Sigmoid colon (tissue), 7 donors: ENCODE measurements around the gene HMOX2. TPM values are rescaled to one million over a fixed set of nuclear protein-coding genes. Genes with fewer than 3 reads are reported as not detected.

Experiments used
- DNase-seq: peaks from one replicate; pipeline ENCODE4 v3.0.0-alpha.2; 2019
- H3K27ac ChIP-seq, 4 donors: fragments of 200-600 bp; sonication (generic); one replicate each; pipeline ENCODE4 v1.5.1; 2016 to 2019; ENCODE audit warnings: mild to moderate bottlenecking in 1 of 4
- H3K27me3 ChIP-seq, 3 donors: fragments of 200-600 bp; sonication (generic); one replicate each; pipeline ENCODE4 v1.5.1; 2019; ENCODE audit warnings: mild to moderate bottlenecking in 1 of 3
- H3K36me3 ChIP-seq, 4 donors: fragments of 200-600 bp; sonication (generic); one replicate each; pipeline ENCODE4 v1.5.1; 2016 to 2019
- H3K4me1 ChIP-seq, 4 donors: fragments of 200-600 bp; sonication (generic); one replicate each; pipeline ENCODE4 v1.5.1; 2017 to 2019
- H3K4me3 ChIP-seq, 4 donors: fragments of 200-600 bp; sonication (generic); one replicate each; pipeline ENCODE4 v1.5.1; 2017 to 2019; ENCODE audit warnings: mild to moderate bottlenecking in 2 of 4, moderate library complexity in 1 of 4
- H3K9me3 ChIP-seq, 4 donors: fragments of 200-600 bp in 3 of 4; sonication (generic) in 3 of 4; one replicate each; pipeline versions ENCODE4 v1.5.1 to v1.6.1; 2013 to 2019
- EP300 ChIP-seq, 4 donors: sonication (generic); formaldehyde crosslinking; IDR thresholded peaks; one replicate each; pipeline ENCODE4 v1.6.1; 2017; ENCODE audit warnings: antibody characterized with exemption in 4 of 4
- POLR2A ChIP-seq, 2 donors: fragments of 450-650 bp; IDR thresholded peaks; one replicate each; pipeline ENCODE4 v1.6.1; 2016; ENCODE audit warnings: antibody characterized with exemption in 2 of 2, mild to moderate bottlenecking in 2 of 2, moderate library complexity in 2 of 2
- POLR2AphosphoS5 ChIP-seq, 4 donors: sonication (generic); formaldehyde crosslinking; IDR thresholded peaks; one replicate each; pipeline ENCODE4 v1.6.1; 2017; ENCODE audit warnings: antibody characterized with exemption in 4 of 4
- WGBS, 2 donors: extraction: QIAGEN DNeasy Blood & Tissue Kit; methylation state at CpG; one replicate each; pipeline ENCODE4 v1.1.7; 2013; 5-methylcytosine and 5-hydroxymethylcytosine counted together
- intact Hi-C: fragments of 100-400 bp; cut with DNase I; formaldehyde crosslinking; loops from one replicate; pipeline ENCODE4 v1.15.1; 2023
- polyA plus RNA-seq, 3 donors: library from polyadenylated mRNA; stranded (reverse); fragments of 200-250 nt; gene quantifications; one replicate each; pipeline ENCODE4 v1.2.3, GENCODE V29; 2013
- total RNA-seq, 4 donors: library from RNA; depleted of rRNA; stranded (reverse); fragments of >200 nt; gene quantifications; one replicate each; pipeline ENCODE4 v1.1.0, GENCODE V29; 2016
- TF ChIP-seq, protein P1 (sequence below), 4 experiments: fragments of 450-650 bp in 3 of 4; fragments of 200-600 bp in 1 of 4; IDR thresholded peaks; one replicate each; pipeline ENCODE4 v1.5.1; 2016 to 2019; ENCODE audit warnings: antibody characterized with exemption in 4 of 4, mild to moderate bottlenecking in 3 of 4, moderate library complexity in 2 of 4
- donor health status: healthy with polysubstance abuse.
- donor health status: Bipolar disorder and iron deficiency.
- donor health status: healthy.

HMOX2 gene
- total and polyA plus RNA-seq, 7 donors = 29.9 to 77.2 (median 37.1) TPM

DNA sequence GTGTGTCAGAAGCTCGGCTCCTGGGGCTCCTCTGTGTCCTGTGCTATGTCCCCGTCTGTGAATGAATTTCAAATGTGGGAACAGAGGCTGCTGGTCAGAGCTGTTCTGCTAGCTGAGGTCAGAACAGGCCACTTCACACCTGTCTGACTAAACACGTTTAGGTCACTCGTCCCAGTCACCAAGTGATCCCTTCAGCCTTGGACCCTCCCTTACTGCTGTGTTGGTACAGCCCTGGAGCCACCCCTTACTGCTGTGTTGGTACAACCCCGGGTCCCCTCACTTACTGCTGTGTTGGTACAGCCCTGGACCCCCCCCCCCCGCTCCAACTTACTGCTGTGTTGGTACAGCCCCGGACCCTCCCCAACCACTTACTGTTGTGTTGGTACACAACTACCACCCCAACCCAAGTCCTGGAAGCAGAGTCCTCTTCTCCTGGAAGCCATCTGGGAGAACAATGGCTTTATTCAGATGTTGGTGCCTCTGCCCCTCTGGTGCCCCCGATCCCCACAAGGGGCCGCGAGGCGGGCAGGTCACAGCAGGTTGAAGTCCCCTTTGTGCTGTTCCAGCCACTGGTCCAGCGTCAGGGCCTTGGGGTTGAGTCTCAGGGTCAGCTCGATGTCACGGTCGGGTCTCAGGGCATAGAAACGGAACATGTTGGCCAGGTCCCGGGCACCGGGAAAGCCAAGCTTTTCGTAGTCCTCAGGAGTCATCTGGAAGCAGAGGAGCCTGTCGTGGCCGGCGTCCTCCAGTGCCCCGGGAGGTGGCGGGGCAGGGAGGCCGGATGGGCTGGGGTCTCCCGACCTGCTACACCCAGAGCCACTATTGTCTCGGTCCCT is 14.7 kb upstream of the HMOX2 start:
- Histone ChIP-seq H3K4me1 (no peaks in the 10 kb centered on the region), H3K27ac (no peak overlapping the region), H3K4me3 (no peak overlapping the region), H3K27me3 (no peaks in the 10 kb centered on the region), H3K36me3 (peaks cover 12 to 55% (median 18%) of the 10 kb centered on the region in 4 donors), H3K9me3 (no peaks in the 10 kb centered on the region)
- no peak for TF ChIP-seq POLR2AphosphoS5 (IDR thresholded peaks at IDR 0.05)
- TF ChIP-seq EP300 (IDR thresholded peaks at IDR 0.05) = no peak
- TF ChIP-seq, protein P1, sequence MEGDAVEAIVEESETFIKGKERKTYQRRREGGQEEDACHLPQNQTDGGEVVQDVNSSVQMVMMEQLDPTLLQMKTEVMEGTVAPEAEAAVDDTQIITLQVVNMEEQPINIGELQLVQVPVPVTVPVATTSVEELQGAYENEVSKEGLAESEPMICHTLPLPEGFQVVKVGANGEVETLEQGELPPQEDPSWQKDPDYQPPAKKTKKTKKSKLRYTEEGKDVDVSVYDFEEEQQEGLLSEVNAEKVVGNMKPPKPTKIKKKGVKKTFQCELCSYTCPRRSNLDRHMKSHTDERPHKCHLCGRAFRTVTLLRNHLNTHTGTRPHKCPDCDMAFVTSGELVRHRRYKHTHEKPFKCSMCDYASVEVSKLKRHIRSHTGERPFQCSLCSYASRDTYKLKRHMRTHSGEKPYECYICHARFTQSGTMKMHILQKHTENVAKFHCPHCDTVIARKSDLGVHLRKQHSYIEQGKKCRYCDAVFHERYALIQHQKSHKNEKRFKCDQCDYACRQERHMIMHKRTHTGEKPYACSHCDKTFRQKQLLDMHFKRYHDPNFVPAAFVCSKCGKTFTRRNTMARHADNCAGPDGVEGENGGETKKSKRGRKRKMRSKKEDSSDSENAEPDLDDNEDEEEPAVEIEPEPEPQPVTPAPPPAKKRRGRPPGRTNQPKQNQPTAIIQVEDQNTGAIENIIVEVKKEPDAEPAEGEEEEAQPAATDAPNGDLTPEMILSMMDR (IDR thresholded peaks at IDR 0.05) = no peak
- no peak for TF ChIP-seq POLR2A (IDR thresholded peaks at IDR 0.05)
- WGBS, 2 donors = 86 to 90% methylated on average over 27 of the region's 27 CpGs
- intact Hi-C loops = no loop called here
- DNase-seq = no peak

DNA sequence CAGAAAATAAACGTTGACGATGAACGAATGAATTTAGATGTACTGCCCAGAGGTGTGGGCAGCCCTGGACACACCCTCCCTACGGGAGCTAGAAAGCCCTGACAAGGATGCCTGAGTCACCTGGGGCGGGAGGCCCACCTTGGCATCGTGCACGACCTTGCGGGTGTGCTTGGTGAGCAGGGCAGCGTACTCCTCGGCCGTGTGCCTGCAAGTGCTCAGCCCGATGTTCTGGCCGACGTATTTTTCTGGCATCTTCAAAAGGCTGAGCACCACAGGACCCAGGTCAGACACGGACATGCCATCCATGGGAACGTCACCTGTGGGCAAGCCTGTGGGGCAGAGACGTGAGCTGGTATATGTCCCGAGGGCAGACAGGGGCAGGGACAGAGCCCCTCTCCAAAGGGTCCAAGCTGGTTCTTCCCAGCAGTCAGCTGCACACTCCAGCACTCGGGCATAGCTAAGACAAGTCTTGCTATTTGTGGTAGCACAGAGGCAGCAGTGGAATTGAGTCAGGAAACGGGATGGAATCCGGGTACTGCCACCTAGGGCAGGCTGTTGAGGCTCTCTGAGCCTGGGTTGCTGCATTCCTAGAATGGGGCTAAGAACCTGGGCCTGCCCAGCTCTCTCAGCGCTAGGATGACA is 12.6 kb upstream of the HMOX2 start:
- Histone ChIP-seq H3K27me3 (no peaks in the 10 kb centered on the region), H3K36me3 (peaks cover 0 to 45% (median 12%) of the 10 kb centered on the region in 4 donors), H3K9me3 (no peaks in the 10 kb centered on the region), H3K27ac (no peak overlapping the region), H3K4me3 (no peak overlapping the region), H3K4me1 (no peaks in the 10 kb centered on the region)
- TF ChIP-seq POLR2A (IDR thresholded peaks at IDR 0.05) = no peak
- TF ChIP-seq, protein P1 (IDR thresholded peaks at IDR 0.05) = no peak
- TF ChIP-seq EP300 (IDR thresholded peaks at IDR 0.05) = no peak
- no peak for TF ChIP-seq POLR2AphosphoS5 (IDR thresholded peaks at IDR 0.05)
- no peak for DNase-seq
- intact Hi-C loops = no loop called here
- WGBS, 2 donors = 84 to 91% methylated on average over 22 of the region's 22 CpGs

DNA sequence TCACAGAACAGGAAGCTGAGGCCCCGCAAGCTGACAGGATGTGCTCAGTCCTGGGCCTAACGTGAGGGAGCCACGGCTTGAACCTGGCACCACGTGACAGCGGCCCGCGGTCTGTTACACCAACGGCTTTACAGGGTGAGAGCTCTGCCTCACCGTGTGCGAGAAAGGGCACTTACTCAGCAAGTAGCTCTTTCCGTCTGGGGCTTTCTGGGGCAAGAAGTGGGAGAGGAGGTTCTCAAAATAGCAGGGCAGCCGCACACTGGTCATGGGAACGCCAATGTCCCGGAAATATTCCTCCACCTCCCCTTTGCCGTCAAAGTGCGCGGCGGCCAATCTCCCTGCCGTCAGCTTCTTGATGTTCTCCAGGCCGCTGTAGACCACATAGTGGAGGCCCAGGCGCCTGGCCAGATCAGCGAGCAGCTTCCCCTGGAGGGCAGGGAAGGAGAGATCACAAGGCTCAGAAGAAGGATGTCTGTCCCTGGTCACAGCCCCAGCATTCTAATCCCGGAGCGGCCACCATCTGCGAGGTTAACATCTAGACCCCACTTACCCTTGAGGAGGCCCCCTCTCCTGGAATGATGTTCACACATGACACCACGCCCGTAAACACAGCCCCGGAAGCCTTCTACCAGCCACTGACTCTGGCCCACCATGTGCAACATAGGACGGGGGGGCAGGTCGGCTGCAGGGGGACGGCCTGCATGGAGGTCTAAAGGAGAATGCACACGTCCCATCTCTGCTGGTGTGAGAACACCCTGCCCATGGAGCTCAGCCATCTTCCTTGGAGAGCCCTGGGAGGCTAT is 10.0 kb upstream of the HMOX2 start:
- Histone ChIP-seq H3K4me1 (no peaks in the 10 kb centered on the region), H3K9me3 (no peaks in the 10 kb centered on the region), H3K27me3 (no peaks in the 10 kb centered on the region), H3K36me3 (peaks cover 0 to 55% (median 22%) of the 10 kb centered on the region in 4 donors), H3K27ac (peak overlapping the region in 1 of 4 donors; percentile 55), H3K4me3 (no peak overlapping the region)
- 86 to 92% methylated on average over 32 of the region's 32 CpGs for WGBS, 2 donors
- TF ChIP-seq POLR2AphosphoS5 (IDR thresholded peaks at IDR 0.05) = peak in 2 of 4 donors; percentile 42 to 61
- TF ChIP-seq EP300 (IDR thresholded peaks at IDR 0.05) = no peak
- TF ChIP-seq POLR2A (IDR thresholded peaks at IDR 0.05) = no peak
- TF ChIP-seq, protein P1 (IDR thresholded peaks at IDR 0.05) = no peak
- intact Hi-C loops = no loop called here
- DNase-seq = no peak

DNA sequence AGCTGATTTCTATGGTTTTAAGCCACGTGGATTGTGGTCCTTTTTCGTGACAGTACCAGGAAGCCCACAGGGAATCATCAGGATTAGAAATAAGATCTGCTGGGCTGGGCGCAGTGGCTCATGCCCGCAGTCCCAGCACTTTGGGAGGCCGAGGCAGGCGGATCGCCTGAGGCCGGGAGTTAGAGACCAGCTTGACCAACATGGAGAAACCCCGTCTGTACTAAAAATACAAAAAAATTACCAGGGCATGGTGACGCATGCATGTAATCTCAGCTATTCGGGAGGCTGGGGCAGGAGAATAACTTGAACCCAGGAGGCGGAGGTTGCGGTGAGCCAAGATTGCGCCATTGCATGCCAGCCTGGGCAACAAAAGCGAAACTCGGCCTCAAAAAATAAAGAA is 8.3 kb upstream of the HMOX2 start:
- H3K4me3 ChIP-seq = no peak overlapping the region
- 96 to 97% methylated on average over 16 of the region's 16 CpGs for WGBS, 2 donors
- no peaks in the 10 kb centered on the region for H3K4me1 ChIP-seq
- intact Hi-C loops = no loop called here
- peaks cover 0 to 55% (median 22%) of the 10 kb centered on the region in 4 donors for H3K36me3 ChIP-seq
- TF ChIP-seq EP300 (IDR thresholded peaks at IDR 0.05) = no peak
- TF ChIP-seq POLR2A (IDR thresholded peaks at IDR 0.05) = no peak
- TF ChIP-seq, protein P1 (IDR thresholded peaks at IDR 0.05) = no peak
- no peak for TF ChIP-seq POLR2AphosphoS5 (IDR thresholded peaks at IDR 0.05)
- H3K27ac ChIP-seq = no peak overlapping the region
- DNase-seq = no peak
- H3K9me3 ChIP-seq = no peaks in the 10 kb centered on the region
- no peaks in the 10 kb centered on the region for H3K27me3 ChIP-seq
